Measurements from ENCODE around the gene EHD3. TPM values are rescaled to one million over a fixed set of nuclear protein-coding genes. Genes with fewer than 3 reads are reported as not detected.

Gene EHD3
- total RNA-seq, 1 experiment from 2014 or later = 1.9 TPM

DNA sequence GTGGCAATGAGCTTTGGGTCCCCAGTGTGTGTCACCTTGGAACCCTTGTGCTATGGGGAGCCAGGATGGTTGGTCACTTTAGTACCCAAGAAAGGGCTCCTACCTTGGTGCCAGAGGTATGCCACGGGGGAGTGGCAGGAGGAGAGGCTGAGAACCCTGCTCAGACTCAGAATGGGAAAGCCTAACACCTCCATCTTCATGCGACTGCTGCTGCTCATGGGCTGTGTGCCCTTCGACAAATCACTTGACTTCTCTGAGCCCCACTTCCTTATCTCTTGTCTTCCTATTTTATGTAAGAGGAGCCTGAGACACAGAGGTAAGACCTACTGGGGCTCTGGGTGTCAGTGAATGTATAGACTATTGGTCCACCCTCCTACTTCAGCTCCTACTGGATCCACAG, 25.1 kb downstream of the EHD3 start:
- CTCF ChIA-PET = no interaction called here
- POLR2A ChIA-PET (ENCODE audit: unreplicated experiment) = no interaction called here
- Histone ChIP-seq H3K4me2 (no peak overlapping the region), H3K4me3 (no peak overlapping the region), H3K9me3 (ENCODE audit: insufficient read depth, low read depth) (no peaks in the 10 kb centered on the region), H3K27me3 (ENCODE audit: insufficient read depth, low read depth) (no peaks in the 10 kb centered on the region), H2AFZ (no peak overlapping the region), H3K79me2 (ENCODE audit: low read depth) (no peaks in the 10 kb centered on the region), H3K36me3 (ENCODE audit: low read depth) (no peaks in the 10 kb centered on the region), H3K9me2 (ENCODE audit: insufficient read depth) (no peaks in the 10 kb centered on the region), H3K4me1 (replicated peaks; ENCODE audit: insufficient read depth) (no peaks in the 10 kb centered on the region), H3K27ac (no peak overlapping the region), H4K20me1 (ENCODE audit: insufficient read depth) (no peaks in the 10 kb centered on the region), H3F3A (ENCODE audit: insufficient read depth, low read depth) (no peaks in the 10 kb centered on the region)
- BruUV-seq (replicated peaks) = no TSS peak
- intact Hi-C loops (cut with micrococcal nuclease; ENCODE audit: unreplicated experiment) = no loop called here
- DNase-seq = no peak
- TF ChIP-seq, protein P1, sequence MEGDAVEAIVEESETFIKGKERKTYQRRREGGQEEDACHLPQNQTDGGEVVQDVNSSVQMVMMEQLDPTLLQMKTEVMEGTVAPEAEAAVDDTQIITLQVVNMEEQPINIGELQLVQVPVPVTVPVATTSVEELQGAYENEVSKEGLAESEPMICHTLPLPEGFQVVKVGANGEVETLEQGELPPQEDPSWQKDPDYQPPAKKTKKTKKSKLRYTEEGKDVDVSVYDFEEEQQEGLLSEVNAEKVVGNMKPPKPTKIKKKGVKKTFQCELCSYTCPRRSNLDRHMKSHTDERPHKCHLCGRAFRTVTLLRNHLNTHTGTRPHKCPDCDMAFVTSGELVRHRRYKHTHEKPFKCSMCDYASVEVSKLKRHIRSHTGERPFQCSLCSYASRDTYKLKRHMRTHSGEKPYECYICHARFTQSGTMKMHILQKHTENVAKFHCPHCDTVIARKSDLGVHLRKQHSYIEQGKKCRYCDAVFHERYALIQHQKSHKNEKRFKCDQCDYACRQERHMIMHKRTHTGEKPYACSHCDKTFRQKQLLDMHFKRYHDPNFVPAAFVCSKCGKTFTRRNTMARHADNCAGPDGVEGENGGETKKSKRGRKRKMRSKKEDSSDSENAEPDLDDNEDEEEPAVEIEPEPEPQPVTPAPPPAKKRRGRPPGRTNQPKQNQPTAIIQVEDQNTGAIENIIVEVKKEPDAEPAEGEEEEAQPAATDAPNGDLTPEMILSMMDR (conservative IDR thresholded peaks at IDR 0.05) = no peak
- TF ChIP-seq EZH2 (IDR thresholded peaks at IDR 0.05; ENCODE audit: low read depth) = no peak

DNA sequence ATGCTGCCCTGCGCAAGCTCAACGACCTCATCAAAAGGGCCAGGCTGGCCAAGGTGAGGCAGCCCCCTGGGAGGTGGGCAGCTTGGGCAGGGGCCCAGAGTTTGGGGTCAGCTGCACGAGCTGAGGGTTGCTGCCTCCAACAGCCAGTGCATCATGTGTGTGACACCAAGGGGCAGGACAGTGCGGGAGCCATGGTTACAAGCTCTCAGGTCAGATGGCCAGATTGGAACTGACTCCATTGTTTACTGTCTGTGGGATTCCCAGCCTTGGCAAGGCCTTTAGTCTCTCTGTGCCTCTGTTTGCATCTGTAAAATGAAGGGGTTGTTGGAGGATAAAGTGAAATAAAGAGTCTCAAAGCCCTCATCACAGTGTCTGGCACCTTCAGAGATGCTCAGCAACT, 26.9 kb downstream of the EHD3 start:
- Histone ChIP-seq H3K27ac (no peak overlapping the region), H3K4me3 (no peak overlapping the region), H3K27me3 (ENCODE audit: insufficient read depth, low read depth) (no peaks in the 10 kb centered on the region), H4K20me1 (ENCODE audit: insufficient read depth) (no peaks in the 10 kb centered on the region), H3K36me3 (ENCODE audit: low read depth) (no peaks in the 10 kb centered on the region), H3K9me2 (ENCODE audit: insufficient read depth) (no peaks in the 10 kb centered on the region), H3K9me3 (ENCODE audit: insufficient read depth, low read depth) (no peaks in the 10 kb centered on the region), H2AFZ (no peak overlapping the region), H3K4me2 (no peak overlapping the region), H3F3A (ENCODE audit: insufficient read depth, low read depth) (no peaks in the 10 kb centered on the region), H3K4me1 (replicated peaks; ENCODE audit: insufficient read depth) (no peaks in the 10 kb centered on the region), H3K79me2 (ENCODE audit: low read depth) (no peaks in the 10 kb centered on the region)
- no TSS peak for BruUV-seq (replicated peaks)
- no peak for DNase-seq
- ChIA-PET POLR2A (ENCODE audit: unreplicated experiment) (no interaction called here), CTCF (no interaction called here)
- TF ChIP-seq, protein P1 (conservative IDR thresholded peaks at IDR 0.05) = no peak
- no peak for TF ChIP-seq EZH2 (IDR thresholded peaks at IDR 0.05; ENCODE audit: low read depth)
- intact Hi-C loops (cut with micrococcal nuclease; ENCODE audit: unreplicated experiment) = no loop called here

DNA sequence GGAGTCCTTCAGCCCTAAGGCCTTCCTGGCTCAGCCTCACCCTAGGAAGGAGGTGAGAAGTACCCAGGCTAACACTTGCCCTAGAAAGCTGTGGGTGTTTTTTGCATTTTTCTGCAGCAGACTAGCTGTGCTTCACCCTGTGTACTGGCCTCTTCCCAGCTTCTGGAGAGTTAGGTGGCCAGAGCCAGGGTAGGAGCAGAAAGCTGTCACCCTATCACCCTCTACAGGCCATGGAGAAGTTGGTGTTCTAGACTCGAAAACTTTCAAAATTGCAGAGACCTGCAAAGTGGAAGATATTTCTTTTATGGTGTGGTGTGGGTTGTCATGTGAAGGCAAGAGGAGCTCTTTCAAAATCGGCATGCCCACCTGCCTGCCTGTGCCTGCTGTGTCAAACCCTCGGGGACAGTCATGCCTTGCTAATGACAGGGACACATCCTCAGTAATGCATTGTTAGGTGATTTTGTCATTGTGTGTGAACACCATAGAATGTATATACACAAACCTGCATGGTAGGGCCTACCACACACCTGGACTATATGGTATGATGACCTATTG, 29.8 kb downstream of the EHD3 start:
- BruUV-seq (replicated peaks) = no TSS peak
- H3K9me3 ChIP-seq (ENCODE audit: insufficient read depth, low read depth) = no peaks in the 10 kb centered on the region

More for the DNA sequence above, 29.8 kb downstream of the EHD3 start:
- no peak for TF ChIP-seq EZH2 (IDR thresholded peaks at IDR 0.05; ENCODE audit: low read depth)
- TF ChIP-seq, protein P1 (conservative IDR thresholded peaks at IDR 0.05) = peak; percentile 24; the same call in 1 of the 2 replicates
- H2AFZ ChIP-seq = no peak overlapping the region
- no peak overlapping the region for H3K4me2 ChIP-seq
- no peaks in the 10 kb centered on the region for H4K20me1 ChIP-seq (ENCODE audit: insufficient read depth)
- H3F3A ChIP-seq (ENCODE audit: insufficient read depth, low read depth) = no peaks in the 10 kb centered on the region
- H3K27ac ChIP-seq = no peak overlapping the region
- H3K4me1 ChIP-seq (replicated peaks; ENCODE audit: insufficient read depth) = no peaks in the 10 kb centered on the region
- H3K9me2 ChIP-seq (ENCODE audit: insufficient read depth) = no peaks in the 10 kb centered on the region
- ChIA-PET CTCF (no interaction called here), POLR2A (ENCODE audit: unreplicated experiment) (no interaction called here)
- H3K36me3 ChIP-seq (ENCODE audit: low read depth) = no peaks in the 10 kb centered on the region
- H3K27me3 ChIP-seq (ENCODE audit: insufficient read depth, low read depth) = no peaks in the 10 kb centered on the region
- no peak overlapping the region for H3K4me3 ChIP-seq
- H3K79me2 ChIP-seq (ENCODE audit: low read depth) = no peaks in the 10 kb centered on the region
- intact Hi-C loops (cut with micrococcal nuclease; ENCODE audit: unreplicated experiment) = no loop called here
- peak in 1 of 2 experiments; percentile 40 for DNase-seq
